Skeletal muscle cell (primary cell): ENCODE results near the gene XRN2.
"Not testable (repeated sequence)": the region's sequence is repeated elsewhere in the genome, so short reads cannot be mapped to it uniquely, and the experiment has no call there.

ENCODE experiments used
- DNase-seq: peaks from one replicate; pipeline ENCODE4 v3.0.0-alpha.2; 2010; ENCODE audit warnings: low read depth
- H3K4me3 ChIP-seq: 2 replicates; pipeline ENCODE4 v1.5.1; 2011; ENCODE audit warnings: low read depth, mild to moderate bottlenecking, control low read depth, low read length, moderate library complexity

The XRN2 gene

GRCh38 chr20:21398109-21399004 is 95.2 kb downstream of the XRN2 start:
- DNase-seq, result no peak
- H3K4me3 ChIP-seq, result no peak overlapping the region

GRCh38 chr20:21399005-21399475 is 95.9 kb downstream of the XRN2 start:
- no peak overlapping the region for H3K4me3 ChIP-seq
- no peak for DNase-seq

GRCh38 chr20:21411725-21412124 is 108.6 kb downstream of the XRN2 start:
- no peak for DNase-seq

GRCh38 chr20:21413996-21414395 is 110.9 kb downstream of the XRN2 start:
- H3K4me3 ChIP-seq, DNase-seq: not testable (repeated sequence)

More at GRCh38 chr20:21411725-21412124, 108.6 kb downstream of the XRN2 start:
- no peak overlapping the region for H3K4me3 ChIP-seq

- DNase-seq, H3K4me3 ChIP-seq: not testable (repeated sequence)
These were observed 116.0 kb downstream of the XRN2 start for GRCh38 chr20:21419147-21419546.

GRCh38 chr20:21421601-21422236 is 118.6 kb downstream of the XRN2 start:
- no peak for DNase-seq
- H3K4me3 ChIP-seq, result no peak overlapping the region

- not testable (repeated sequence) for H3K4me3 ChIP-seq, DNase-seq
These were observed 120.6 kb downstream of the XRN2 start for GRCh38 chr20:21423712-21424111.

GRCh38 chr20:21424846-21425245 is 121.7 kb downstream of the XRN2 start:
- no peak for DNase-seq
- H3K4me3 ChIP-seq, result no peak overlapping the region

- no peak for DNase-seq
- H3K4me3 ChIP-seq, result no peak overlapping the region
These were observed 126.9 kb downstream of the XRN2 start for GRCh38 chr20:21430020-21430419.

- DNase-seq, result no peak
These were observed 129.8 kb downstream of the XRN2 start for GRCh38 chr20:21432911-21433310.

GRCh38 chr20:21433329-21433890 is 130.3 kb downstream of the XRN2 start:
- DNase-seq, result peak; percentile 13
- H3K4me3 ChIP-seq, result no peak overlapping the region

More at GRCh38 chr20:21432911-21433310, 129.8 kb downstream of the XRN2 start:
- no peak overlapping the region for H3K4me3 ChIP-seq

GRCh38 chr20:21435576-21435975 is 132.4 kb downstream of the XRN2 start:
- no peak for DNase-seq
- H3K4me3 ChIP-seq, result no peak overlapping the region

- peak; percentile 72 for DNase-seq
- no peak overlapping the region for H3K4me3 ChIP-seq
These were observed 133.1 kb downstream of the XRN2 start for GRCh38 chr20:21436205-21436604.

- no peak overlapping the region for H3K4me3 ChIP-seq
- DNase-seq, result no peak
These were observed 134.1 kb downstream of the XRN2 start for GRCh38 chr20:21437248-21437647.

GRCh38 chr20:21437816-21438215 is 134.7 kb downstream of the XRN2 start:
- no peak overlapping the region for H3K4me3 ChIP-seq
- no peak for DNase-seq
